Measurements from ENCODE around the gene ISCU.

The ISCU gene

GRCh38 chr12:108562348-108563135 lies at the start of gene ISCU:
Gene ISCU, plus strand, starts transcription at chr12:108562596. Its CDS starts 27 bp downstream, at chr12:108562623.
- peak; percentile 67 for DNase-seq

DNA sequence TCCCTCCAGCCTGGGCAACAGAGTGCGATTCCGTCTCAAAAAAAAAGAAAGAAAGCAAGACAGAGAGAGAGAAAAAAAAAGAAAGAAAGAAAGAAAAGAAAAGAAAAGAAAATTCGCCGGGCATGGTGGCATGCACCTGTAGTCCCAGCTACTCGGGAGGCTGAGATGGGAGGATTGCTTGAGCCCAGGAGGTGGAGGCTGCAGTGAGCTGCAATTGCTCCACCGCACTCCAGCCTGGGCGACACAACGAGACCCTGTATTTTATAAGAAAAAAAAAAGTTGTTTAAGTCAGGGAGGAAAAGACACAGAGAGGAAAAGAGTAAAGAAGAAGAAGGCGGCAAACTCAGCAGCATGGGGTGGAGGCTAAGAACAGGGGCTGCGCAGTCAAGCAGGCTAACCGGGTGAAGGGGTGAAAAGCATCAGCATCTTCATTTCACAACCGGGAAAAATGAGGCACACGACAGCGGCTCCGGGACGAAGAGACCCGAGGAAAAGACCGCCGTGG lies 47.9 kb upstream of the ISCU start:
- no peak for DNase-seq

GRCh38 chr12:108514973-108515814 lies 47.2 kb upstream of the ISCU start, which contains the start of gene FICD:
Gene FICD, plus strand, starts transcription at chr12:108515277. Its CDS starts 1,696 bp downstream, at chr12:108516973.
- peak; percentile 87 for DNase-seq

DNA sequence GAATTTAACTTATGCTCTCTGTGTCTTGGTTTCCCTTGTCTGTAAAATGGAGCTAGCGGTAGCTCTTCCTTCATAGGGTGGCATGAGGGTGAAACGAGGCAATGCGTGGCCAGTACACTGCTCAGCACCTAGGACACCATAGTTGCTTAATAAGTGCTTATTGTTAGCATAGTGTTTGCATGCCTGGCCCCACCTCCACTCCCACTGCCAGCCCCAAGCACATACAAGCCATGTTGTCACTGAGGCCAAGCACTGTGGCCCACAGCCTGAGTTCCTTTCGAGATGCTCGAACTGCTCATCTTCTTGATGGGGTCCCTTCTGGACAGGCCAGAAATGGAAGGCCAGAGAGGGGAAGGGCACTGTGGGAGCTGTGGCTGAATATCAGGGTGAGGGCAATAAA lies 46.5 kb upstream of the ISCU start:
- no peak for DNase-seq

GRCh38 chr12:108516511-108517275 lies 45.7 kb upstream of the ISCU start:
- no peak for DNase-seq

DNA sequence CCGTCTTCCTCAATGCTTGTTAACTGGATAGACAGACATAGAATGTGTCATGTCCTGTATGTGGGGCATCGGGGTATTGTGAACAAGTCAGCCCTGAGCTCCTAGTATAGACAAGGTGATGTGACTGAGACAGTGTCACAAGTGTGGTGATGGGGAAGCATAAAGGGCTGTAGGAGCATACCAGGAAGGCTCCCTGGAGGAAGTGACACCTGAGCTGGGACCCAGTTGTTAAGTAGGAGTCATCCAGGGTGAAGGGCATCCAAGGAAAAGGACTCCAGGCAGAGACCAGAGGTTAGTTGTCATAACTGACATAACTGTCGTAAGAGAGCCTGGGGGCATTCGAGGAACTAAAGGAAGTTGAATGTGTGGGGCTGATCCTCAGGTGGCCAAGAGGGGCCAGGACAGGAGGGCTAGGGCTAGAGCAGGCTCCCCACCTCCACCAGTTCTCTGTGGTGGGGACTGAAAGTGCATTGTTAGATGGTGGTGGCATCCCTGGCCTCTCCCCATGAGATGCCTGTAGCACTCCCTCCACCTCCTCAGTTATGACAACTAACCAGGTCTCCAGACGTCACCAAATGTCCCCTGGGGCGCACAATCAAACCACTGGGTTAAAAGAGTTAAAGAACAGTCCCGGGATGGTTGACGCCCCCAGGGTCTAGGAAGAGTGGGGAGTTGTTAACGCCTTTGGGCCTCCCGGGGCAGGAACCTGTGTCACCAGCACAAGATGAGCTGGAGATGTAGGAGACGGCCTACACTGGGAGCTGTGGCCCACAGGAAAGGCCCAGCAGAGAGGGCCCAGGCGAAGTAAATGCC lies 44.9 kb upstream of the ISCU start:
- no peak for DNase-seq

DNA sequence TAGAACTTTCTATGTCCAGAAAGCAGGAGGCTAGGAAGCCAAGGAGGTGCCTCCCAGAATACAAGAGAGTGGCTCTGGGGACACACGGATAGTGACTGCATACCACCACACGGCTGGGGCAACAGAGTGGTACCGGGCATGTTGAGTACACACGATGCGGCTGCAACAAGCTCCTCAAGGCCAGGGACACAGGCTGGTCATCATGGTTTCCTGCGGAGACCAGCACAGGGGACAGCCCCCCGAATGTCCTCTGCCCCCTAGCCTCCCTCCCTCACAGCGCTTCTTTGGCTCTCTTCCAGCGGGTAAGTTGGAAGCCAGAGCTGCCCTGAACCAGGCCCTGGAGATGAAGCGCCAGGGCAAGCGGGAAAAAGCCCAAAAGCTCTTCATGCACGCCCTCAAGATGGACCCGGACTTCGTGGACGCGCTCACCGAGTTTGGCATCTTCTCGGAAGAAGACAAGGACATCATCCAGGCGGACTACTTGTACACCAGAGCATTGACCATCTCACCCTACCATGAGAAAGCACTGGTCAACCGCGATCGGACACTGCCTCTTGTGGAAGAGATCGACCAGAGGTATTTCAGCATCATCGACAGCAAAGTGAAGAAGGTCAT lies 44.2 kb upstream of the ISCU start:
- DNase-seq = no peak

- no peak for DNase-seq
Observed at GRCh38 chr12:108518716-108519496, 43.5 kb upstream of the ISCU start.

DNA sequence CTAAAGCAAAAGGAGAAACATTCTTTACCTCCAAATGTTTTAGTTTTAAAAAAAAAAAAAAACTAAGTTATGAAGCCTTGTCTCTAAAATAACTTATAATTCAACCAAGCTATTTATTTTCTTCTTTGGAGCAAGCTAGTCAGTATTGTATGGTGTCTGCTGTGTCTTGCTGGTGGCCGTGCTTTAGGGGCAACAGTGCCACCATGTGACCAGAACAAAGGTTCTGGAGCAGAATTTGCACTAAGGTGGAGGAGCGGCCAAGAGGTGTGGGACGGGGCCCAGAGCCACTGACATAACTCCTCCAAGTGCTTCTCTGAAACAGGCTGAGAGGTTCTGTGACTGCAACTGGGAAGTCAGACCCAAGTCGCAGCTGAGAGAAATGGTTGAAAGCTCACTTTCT lies 42.8 kb upstream of the ISCU start:
- DNase-seq = no peak

GRCh38 chr12:108523365-108523764 lies 39.0 kb upstream of the ISCU start:
- no peak for DNase-seq

DNA sequence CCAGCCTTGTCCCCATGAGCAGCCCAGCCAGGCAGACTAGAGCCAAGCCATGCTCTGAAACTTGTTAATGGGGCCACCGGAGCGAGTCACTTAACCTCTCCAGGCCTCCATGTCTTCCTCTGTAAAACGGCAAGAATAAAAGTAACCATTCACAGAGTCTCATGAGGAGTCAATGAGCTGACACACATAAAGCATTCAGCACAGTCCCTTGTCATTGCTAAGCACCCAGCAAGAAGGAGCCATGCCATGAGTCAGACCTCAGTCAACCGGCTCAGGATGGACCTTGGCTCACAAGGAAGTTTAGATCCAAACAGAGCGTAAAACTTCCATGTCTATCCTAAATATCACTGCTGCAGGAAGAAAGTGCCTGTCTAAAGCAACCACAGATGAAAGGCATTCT lies 36.7 kb upstream of the ISCU start:
- no peak for DNase-seq

- no peak for DNase-seq
Observed at GRCh38 chr12:108526482-108527165, 35.8 kb upstream of the ISCU start.

- DNase-seq = no peak
Observed at GRCh38 chr12:108527166-108527496, 35.3 kb upstream of the ISCU start.

GRCh38 chr12:108530161-108530560 lies 32.2 kb upstream of the ISCU start:
- no peak for DNase-seq

GRCh38 chr12:108531929-108532848 lies 30.2 kb upstream of the ISCU start:
- peak; percentile 94 for DNase-seq

GRCh38 chr12:108538146-108538545 lies 24.2 kb upstream of the ISCU start:
- no peak for DNase-seq

GRCh38 chr12:108538616-108539195 lies 23.7 kb upstream of the ISCU start:
- DNase-seq = no peak

DNA sequence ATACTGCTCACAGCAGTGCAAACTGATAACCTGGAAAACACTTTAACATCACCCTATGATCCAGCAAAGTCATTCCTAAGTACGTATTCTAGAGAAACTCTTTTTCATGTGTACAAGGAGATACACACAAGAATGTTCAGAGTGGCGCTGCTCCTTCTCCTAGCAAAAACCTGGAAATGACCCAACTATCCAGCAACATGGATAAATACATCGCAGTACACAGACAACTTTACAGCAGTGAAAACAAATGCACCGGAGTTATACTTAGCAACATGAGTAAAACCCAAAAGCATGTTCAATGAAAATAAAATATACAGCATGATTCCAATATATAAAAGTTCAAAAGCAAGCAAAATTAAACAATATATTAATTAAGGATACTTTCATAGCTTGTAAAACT lies 20.1 kb upstream of the ISCU start:
- no peak for DNase-seq

GRCh38 chr12:108543652-108544051 lies 18.7 kb upstream of the ISCU start:
- no peak for DNase-seq

Data from NCI-H524 treated with DMSO at 0.1 percent for 48 hours (cell line).